T-helper 1 cell treated with Interleukin-12 subunit alpha and Interleukin-12 subunit beta and Interleukin-4 antibody, amounts not matched to agents 30 μg/mL and 1 μg/mL, for 36 hours (primary cell): ENCODE results near the gene FRG2.
"Not testable (repeated sequence)": the region's sequence is repeated elsewhere in the genome, so short reads cannot be mapped to it uniquely, and the experiment has no call there.

Experiments
- H3K27ac Mint-ChIP-seq: one replicate; pipeline ENCODE4 v1.8.0; 2021; ENCODE audit warnings: mild to moderate bottlenecking, mixed read lengths
- H3K27me3 Mint-ChIP-seq: one replicate; pipeline ENCODE4 v1.8.0; 2021; ENCODE audit warnings: low read depth, mixed read lengths
- H3K36me3 Mint-ChIP-seq: one replicate; pipeline ENCODE4 v1.8.0; 2021; ENCODE audit warnings: low read depth, mixed read lengths
- H3K4me1 Mint-ChIP-seq: one replicate; pipeline ENCODE4 v1.8.0; 2021; ENCODE audit warnings: low read depth, mixed read lengths
- H3K4me3 Mint-ChIP-seq: one replicate; pipeline ENCODE4 v1.8.0; 2021; ENCODE audit warnings: mild to moderate bottlenecking, moderate library complexity, mixed read lengths
- H3K9me3 Mint-ChIP-seq: one replicate; pipeline ENCODE4 v1.8.0; 2021; ENCODE audit warnings: mixed read lengths

The FRG2 gene

GRCh38 chr4:189980292-189980691, 46.8 kb downstream of the FRG2 start:
- H3K27ac Mint-ChIP-seq, H3K4me3 Mint-ChIP-seq, H3K9me3 Mint-ChIP-seq, H3K4me1 Mint-ChIP-seq, H3K36me3 Mint-ChIP-seq, H3K27me3 Mint-ChIP-seq: not testable (repeated sequence)

GRCh38 chr4:189979196-189980047, 47.6 kb downstream of the FRG2 start:
- no peaks in the 10 kb centered on the region for H3K4me1 Mint-ChIP-seq
- no peaks in the 10 kb centered on the region for H3K36me3 Mint-ChIP-seq
- peaks cover 7% of the 10 kb centered on the region for H3K27me3 Mint-ChIP-seq
- peaks cover 3% of the 10 kb centered on the region for H3K9me3 Mint-ChIP-seq
- H3K4me3 Mint-ChIP-seq, result no peak overlapping the region
- H3K27ac Mint-ChIP-seq, result no peak overlapping the region
